SK-N-SH (cell line): ENCODE results near the gene BCAM. TPM values are rescaled to one million over a fixed set of nuclear protein-coding genes. Genes with fewer than 3 reads are reported as not detected.

Source experiments
- CTCF ChIA-PET: fragments of 300-600, 350-600 bp; formaldehyde crosslinking; extraction: SDS; loops from one replicate; lab custom pipeline; 2021; lab: Yijun Ruan, JAX
- POLR2A ChIA-PET: fragments of 350-600 bp; sonication (Branson Sonifier 250); formaldehyde crosslinking; extraction: SDS; loops from one replicate; lab custom pipeline; 2020; ENCODE audit warnings: antibody characterized with exemption, inconsistent platforms; lab: Yijun Ruan, JAX
- DNase-seq: peaks from one replicate; pipeline ENCODE4 v3.0.0; 2012
- H2AFZ ChIP-seq: fragments of 200-600 bp; sonication (generic); 2 replicates; pipeline ENCODE4 v1.8.1; 2016; ENCODE audit warnings: antibody characterized with exemption, mild to moderate bottlenecking, low read depth
- H3F3A ChIP-seq: fragments of 200-600 bp; sonication (generic); replicated peaks from 2 replicates; pipeline ENCODE3; 2016; ENCODE audit warnings: antibody characterized with exemption, mild to moderate bottlenecking; ENCODE audit not compliant: insufficient read depth
- H3K27ac ChIP-seq, 2 experiments: fragments of 200-500 bp in 1 of 2; fragments of 200-600 bp in 1 of 2; sonication (Bioruptor generic) in 1 of 2; sonication (generic), shearing (Covaris generic) in 1 of 2; 2 replicates each; pipeline versions ENCODE4 v1.5.1 to v1.6.1; 2014 to 2016; ENCODE audit warnings: low read depth in 2 of 2, inconsistent platforms in 1 of 2, low read length in 1 of 2, mild to moderate bottlenecking in 1 of 2, mixed read lengths in 1 of 2
- H3K27me3 ChIP-seq: fragments of 200-600 bp; sonication (generic), shearing (Covaris generic); 2 replicates; pipeline ENCODE4 v1.6.1; 2016; ENCODE audit warnings: mixed run types; ENCODE audit not compliant: insufficient read depth
- H3K36me3 ChIP-seq, 2 experiments: fragments of 200-500 bp in 1 of 2; fragments of 200-600 bp in 1 of 2; sonication (Bioruptor generic) in 1 of 2; sonication (generic) in 1 of 2; replicated peaks in 1 of 2; 2 replicates each; pipeline versions ENCODE3 to v1.5.1; 2014 to 2016; ENCODE audit warnings: low read length in 1 of 2, mild to moderate bottlenecking in 1 of 2; ENCODE audit not compliant: insufficient read depth in 2 of 2, control insufficient read depth in 1 of 2
- H3K4me1 ChIP-seq, 2 experiments: fragments of 200-500 bp in 1 of 2; fragments of 200-600 bp in 1 of 2; sonication (Bioruptor generic) in 1 of 2; sonication (generic), shearing (Covaris generic) in 1 of 2; 2 replicates each; pipeline versions ENCODE4 v1.5.1 to v1.6.1; 2014 to 2016; ENCODE audit warnings: low read depth in 1 of 2, low read length in 1 of 2, mixed run types in 1 of 2; ENCODE audit not compliant: insufficient read depth in 2 of 2, control insufficient read depth in 1 of 2
- H3K4me2 ChIP-seq: fragments of 200-600 bp; sonication (generic), shearing (Covaris generic); 2 replicates; pipeline ENCODE4 v1.6.1; 2017; ENCODE audit warnings: mixed run types
- H3K4me3 ChIP-seq, 2 experiments: fragments of 200-500 bp in 1 of 2; fragments of 200-600 bp in 1 of 2; sonication (Bioruptor generic) in 1 of 2; sonication (generic), shearing (Covaris generic) in 1 of 2; 2 replicates each; pipeline versions ENCODE4 v1.5.1 to v1.8.1; 2014 to 2016; ENCODE audit warnings: low read depth in 2 of 2, inconsistent platforms in 1 of 2, low read length in 1 of 2, mild to moderate bottlenecking in 1 of 2, mixed read lengths in 1 of 2, moderate library complexity in 1 of 2
- H3K79me2 ChIP-seq: fragments of 200-600 bp; sonication (generic); 2 replicates; pipeline ENCODE4 v1.8.1; 2017; ENCODE audit warnings: mild to moderate bottlenecking; ENCODE audit not compliant: insufficient read depth
- H3K9ac ChIP-seq: fragments of 200-600 bp; sonication (generic); 2 replicates; pipeline ENCODE4 v1.6.1; 2017; ENCODE audit warnings: mixed run types
- H3K9me2 ChIP-seq: fragments of 200-600 bp; sonication (generic); 2 replicates; pipeline ENCODE4 v1.6.1; 2017; ENCODE audit warnings: mixed run types
- H3K9me3 ChIP-seq: fragments of 200-600 bp; sonication (generic); 2 replicates; pipeline ENCODE4 v1.6.1; 2017; ENCODE audit warnings: mixed run types, mild to moderate bottlenecking, moderate library complexity
- H4K20me1 ChIP-seq: fragments of 200-600 bp; sonication (generic); 2 replicates; pipeline ENCODE4 v1.6.1; 2017; ENCODE audit warnings: mild to moderate bottlenecking, mixed run types; ENCODE audit not compliant: insufficient read depth
- JUND ChIP-seq: IDR thresholded peaks from 2 replicates; pipeline ENCODE4 v1.4.0; 2012
- POLR2AphosphoS5 ChIP-seq: IDR thresholded peaks from 2 replicates; pipeline ENCODE4 v1.6.1; 2012; ENCODE audit warnings: low read depth, low read length
- RAD21 ChIP-seq: IDR thresholded peaks from 2 replicates; pipeline ENCODE4 v1.6.1; 2012; ENCODE audit warnings: mild to moderate bottlenecking, low read length
- RCOR1 ChIP-seq: fragments of 150-350 bp; IDR thresholded peaks from 2 replicates; pipeline ENCODE4 v1.6.1; 2017; ENCODE audit warnings: antibody characterized with exemption, low read length
- REST ChIP-seq: IDR thresholded peaks from 2 replicates; pipeline ENCODE4 v1.6.1; 2012; ENCODE audit warnings: mild to moderate bottlenecking, low read depth, low read length, moderate library complexity
- RFX5 ChIP-seq: IDR thresholded peaks from 2 replicates; pipeline ENCODE4 v1.6.1; 2012; ENCODE audit warnings: mild to moderate bottlenecking, improper control_type of control experiment, low read length
- YY1 ChIP-seq: IDR thresholded peaks from 2 replicates; pipeline ENCODE4 v1.4.0; 2012; ENCODE audit warnings: low read depth, mild to moderate bottlenecking
- WGBS: methylation state at CpG from one replicate; pipeline ENCODE4 v1.1.6; 2017; ENCODE audit warnings: low lambda C conversion rate; 5-methylcytosine and 5-hydroxymethylcytosine counted together
- polyA plus RNA-seq, 3 experiments: library from polyadenylated mRNA; depleted of rRNA; stranded (reverse); fragments of >200 nt; gene quantifications; 2 replicates each; pipeline ENCODE4 v1.2.3, GENCODE V29; 2012
- TF ChIP-seq, protein P1 (sequence below): IDR thresholded peaks from 2 replicates; pipeline ENCODE4 v1.4.0; 2012; ENCODE audit warnings: low read depth, borderline replicate concordance
- TF ChIP-seq, protein P2 (sequence below): IDR thresholded peaks from 2 replicates; pipeline ENCODE4 v1.4.0; 2012; ENCODE audit warnings: low read depth, borderline replicate concordance

BCAM gene
- polyA plus RNA-seq, 1 of the 3 experiments (the other 2 are of a cell fraction) = 34.0 TPM

- H3K27ac ChIP-seq = no peak overlapping the region
- H3K27me3 ChIP-seq = peaks cover 55% of the 10 kb centered on the region
- H3K4me2 ChIP-seq = no peak overlapping the region
- H4K20me1 ChIP-seq = no peaks in the 10 kb centered on the region
- DNase-seq = no peak
- ChIA-PET CTCF (interaction anchor here (1.2 to 3.9 kb wide), 3 partner anchors 15 to 98 kb away, joined by 3 to 18 read pairs (median 8); no protein-coding TSS in a partner anchor), POLR2A (interaction anchor here (0.6 kb wide), 1 partner anchor 243 kb away, joined by 3 read pairs; no protein-coding TSS in a partner anchor)
- no peaks in the 10 kb centered on the region for H3K36me3 ChIP-seq
- WGBS = 28% methylated on average over 11 of the region's 11 CpGs
- H3K4me1 ChIP-seq = no peaks in the 10 kb centered on the region
- H3F3A ChIP-seq = peaks cover 4% of the 10 kb centered on the region
- H3K9ac ChIP-seq = no peak overlapping the region
- no peak overlapping the region for H3K4me3 ChIP-seq
- H3K9me3 ChIP-seq = no peaks in the 10 kb centered on the region
- H3K79me2 ChIP-seq = no peaks in the 10 kb centered on the region
- TF ChIP-seq YY1 (no peak), RFX5 (no peak), POLR2AphosphoS5 (no peak), RCOR1 (no peak), RAD21 (no peak)
- TF ChIP-seq, protein P1, sequence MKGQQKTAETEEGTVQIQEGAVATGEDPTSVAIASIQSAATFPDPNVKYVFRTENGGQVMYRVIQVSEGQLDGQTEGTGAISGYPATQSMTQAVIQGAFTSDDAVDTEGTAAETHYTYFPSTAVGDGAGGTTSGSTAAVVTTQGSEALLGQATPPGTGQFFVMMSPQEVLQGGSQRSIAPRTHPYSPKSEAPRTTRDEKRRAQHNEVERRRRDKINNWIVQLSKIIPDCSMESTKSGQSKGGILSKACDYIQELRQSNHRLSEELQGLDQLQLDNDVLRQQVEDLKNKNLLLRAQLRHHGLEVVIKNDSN = no peak
- TF ChIP-seq, all 33 proteins: peak for 0
- H3K9me2 ChIP-seq = no peaks in the 10 kb centered on the region
- no peak overlapping the region for H2AFZ ChIP-seq
These were observed 13.3 kb downstream of the BCAM start for GRCh38 chr19:44822177-44822576.

DNA sequence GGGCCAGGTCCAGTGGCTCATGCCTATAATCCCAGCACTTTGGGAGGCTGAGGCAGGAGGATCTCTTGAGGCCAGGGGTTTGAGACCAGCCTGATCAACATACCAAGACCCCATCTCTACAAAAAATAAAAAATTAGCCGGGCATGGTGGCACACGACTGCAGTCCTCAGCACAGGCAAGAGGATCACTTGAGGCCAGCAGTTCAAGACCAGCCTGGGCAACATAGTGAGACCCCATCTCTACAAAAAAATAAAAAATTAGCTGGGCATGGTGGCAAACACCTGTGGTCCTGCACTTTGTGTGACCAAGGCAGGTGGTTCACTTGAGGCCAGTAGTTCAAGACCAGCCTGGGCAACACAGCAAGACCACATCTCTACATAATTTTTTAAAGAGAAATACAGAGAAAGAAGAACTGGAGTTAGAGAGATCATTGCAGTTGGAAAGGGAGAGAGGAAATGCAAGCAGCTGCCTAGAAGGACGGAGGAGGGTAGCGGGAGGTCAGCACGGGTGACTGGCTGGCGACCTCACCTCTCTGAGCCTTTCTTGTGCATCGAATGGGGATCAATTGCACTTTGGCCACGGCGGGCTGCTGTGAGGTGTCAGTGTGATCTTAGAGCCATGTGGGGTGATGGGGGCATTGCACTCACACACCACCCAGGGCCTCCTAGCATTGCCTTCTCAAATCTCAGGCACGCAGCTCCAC, 13.9 kb downstream of the BCAM start:
- no peak overlapping the region for H3K9ac ChIP-seq
- POLR2A ChIA-PET = interaction anchor here (0.6 kb wide), 1 partner anchor 242 kb away, joined by 3 read pairs; no protein-coding TSS in a partner anchor
- DNase-seq = no peak

More for the DNA sequence above, 13.9 kb downstream of the BCAM start:
- peaks cover 60% of the 10 kb centered on the region for H3K27me3 ChIP-seq
- H3K9me3 ChIP-seq = no peaks in the 10 kb centered on the region
- no peak overlapping the region for H3K4me3 ChIP-seq
- WGBS = 48% methylated on average over 9 of the region's 10 CpGs
- no peak overlapping the region for H2AFZ ChIP-seq
- H3K36me3 ChIP-seq = no peaks in the 10 kb centered on the region
- H4K20me1 ChIP-seq = no peaks in the 10 kb centered on the region
- CTCF ChIA-PET = interaction anchor here (0.6 to 3.9 kb wide), 7 partner anchors 14 to 99 kb away, joined by 3 to 18 read pairs (median 5); partner anchors contain the start of gene BCAM
- no peaks in the 10 kb centered on the region for H3K79me2 ChIP-seq
- no peak for TF ChIP-seq RFX5
- no peak for TF ChIP-seq RAD21
- TF ChIP-seq, protein P2, sequence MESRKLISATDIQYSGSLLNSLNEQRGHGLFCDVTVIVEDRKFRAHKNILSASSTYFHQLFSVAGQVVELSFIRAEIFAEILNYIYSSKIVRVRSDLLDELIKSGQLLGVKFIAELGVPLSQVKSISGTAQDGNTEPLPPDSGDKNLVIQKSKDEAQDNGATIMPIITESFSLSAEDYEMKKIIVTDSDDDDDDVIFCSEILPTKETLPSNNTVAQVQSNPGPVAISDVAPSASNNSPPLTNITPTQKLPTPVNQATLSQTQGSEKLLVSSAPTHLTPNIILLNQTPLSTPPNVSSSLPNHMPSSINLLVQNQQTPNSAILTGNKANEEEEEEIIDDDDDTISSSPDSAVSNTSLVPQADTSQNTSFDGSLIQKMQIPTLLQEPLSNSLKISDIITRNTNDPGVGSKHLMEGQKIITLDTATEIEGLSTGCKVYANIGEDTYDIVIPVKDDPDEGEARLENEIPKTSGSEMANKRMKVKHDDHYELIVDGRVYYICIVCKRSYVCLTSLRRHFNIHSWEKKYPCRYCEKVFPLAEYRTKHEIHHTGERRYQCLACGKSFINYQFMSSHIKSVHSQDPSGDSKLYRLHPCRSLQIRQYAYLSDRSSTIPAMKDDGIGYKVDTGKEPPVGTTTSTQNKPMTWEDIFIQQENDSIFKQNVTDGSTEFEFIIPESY = no peak
- TF ChIP-seq JUND = no peak
- TF ChIP-seq REST = no peak
- no peaks in the 10 kb centered on the region for H3K9me2 ChIP-seq
- no peak overlapping the region for H3K27ac ChIP-seq
- no peak overlapping the region for H3K4me2 ChIP-seq
- H3K4me1 ChIP-seq = no peaks in the 10 kb centered on the region
- peaks cover 4% of the 10 kb centered on the region for H3F3A ChIP-seq
